PC-9 (cell line): ENCODE measurements around the gene FKBP7.

Experiments
- CTCF ChIP-seq: fragments of 200-600 bp; sonication (generic); conservative IDR thresholded peaks from 2 replicates; pipeline ENCODE4 v1.6.1; 2017; ENCODE audit warnings: mixed run types, antibody characterized with exemption, mild to moderate bottlenecking, moderate library complexity
- EZH2 ChIP-seq: fragments of 200-600 bp; sonication (generic); IDR thresholded peaks from 2 replicates; pipeline ENCODE4 v1.8.0; 2017; ENCODE audit warnings: antibody characterized with exemption, low read depth

GRCh38 chr2:178448968-178449661 lies 29.3 kb downstream of the FKBP7 start:
- no peak for TF ChIP-seq CTCF
- TF ChIP-seq EZH2 = no peak
